Panc1 (cell line): Measurements from ENCODE around the gene DNAH12. TPM values are rescaled to one million over a fixed set of nuclear protein-coding genes. Genes with fewer than 3 reads are reported as not detected.
A peak's percentile ranks its signal among the peaks of the same experiment; 100 is the strongest.
"Not testable (repeated sequence)": the region's sequence is repeated elsewhere in the genome, so short reads cannot be mapped to it uniquely, and the experiment has no call there.

Experiments used
- ATAC-seq: fragments of 200-7000 bp; cut with Tn5 transposase; 2 replicates; pipeline ENCODE4 v1.9.1; 2020; ENCODE audit warnings: mild to moderate bottlenecking, moderate library complexity
- BruUV-seq: library from RNA; stranded (reverse); fragments of 400-500 nt; replicated peaks from 2 replicates; lab custom pipeline; 2021; lab: Mats Ljungman, UMichigan
- CTCF ChIA-PET: fragments of 300-600 bp; sonication (Branson Sonifier 250); formaldehyde crosslinking; loops from one replicate; lab custom pipeline; 2022; ENCODE audit warnings: antibody characterized with exemption; lab: Charles Lee
- POLR2A ChIA-PET: fragments of 300-600 bp; sonication (Branson Sonifier 250); formaldehyde crosslinking; loops from one replicate; lab custom pipeline; 2022; ENCODE audit warnings: antibody characterized with exemption; lab: Charles Lee
- DNase-seq: peaks from one replicate; pipeline ENCODE4 v3.0.0-alpha.2; 2010; ENCODE audit warnings: low read depth, low spot score
- H3K27ac ChIP-seq: 2 replicates; pipeline ENCODE4 v1.5.1; 2011; ENCODE audit warnings: mild to moderate bottlenecking, low read length, inconsistent platforms
- H3K27me3 ChIP-seq: fragments of 200-500 bp; sonication (Bioruptor generic); 2 replicates; pipeline ENCODE4 v1.6.0; 2014; ENCODE audit warnings: low read length, inconsistent platforms; ENCODE audit not compliant: control insufficient read depth, insufficient read depth
- H3K36me3 ChIP-seq: fragments of 200-500 bp; sonication (Bioruptor generic); 2 replicates; pipeline ENCODE4 v1.5.1; 2014; ENCODE audit warnings: inconsistent platforms, mild to moderate bottlenecking, low read length, moderate library complexity; ENCODE audit not compliant: control insufficient read depth, insufficient read depth
- H3K4me1 ChIP-seq: 2 replicates; pipeline ENCODE4 v1.5.1; 2011; ENCODE audit warnings: inconsistent platforms, mild to moderate bottlenecking, low read length, moderate library complexity; ENCODE audit not compliant: control insufficient read depth, insufficient read depth
- H3K4me3 ChIP-seq, 2 experiments: 2 replicates each; pipeline ENCODE4 v1.5.1; 2011 to 2012; ENCODE audit warnings: low read depth in 2 of 2, low read length in 2 of 2, mild to moderate bottlenecking in 2 of 2, inconsistent platforms in 1 of 2, moderate library complexity in 1 of 2
- H3K9me3 ChIP-seq: fragments of 200-500 bp; sonication (Bioruptor generic); 2 replicates; pipeline ENCODE4 v1.5.1; 2014; ENCODE audit warnings: low read depth, mild to moderate bottlenecking, inconsistent platforms, low read length, moderate library complexity; ENCODE audit not compliant: control insufficient read depth, insufficient read depth
- CTCF ChIP-seq: fragments of 450-650 bp; IDR thresholded peaks from 2 replicates; pipeline ENCODE4 v1.5.1; 2017; ENCODE audit warnings: mild to moderate bottlenecking
- POLR2AphosphoS5 ChIP-seq: IDR thresholded peaks from 2 replicates; pipeline ENCODE4 v1.6.1; 2012; ENCODE audit warnings: mild to moderate bottlenecking, low read depth, low read length, moderate library complexity
- REST ChIP-seq, 2 experiments: IDR thresholded peaks; 2 replicates each; pipeline ENCODE4 v1.6.1; 2011 to 2012; ENCODE audit warnings: low read depth in 2 of 2, control low read depth in 1 of 2, low read length in 1 of 2, mild to moderate bottlenecking in 1 of 2, moderate library complexity in 1 of 2; ENCODE audit not compliant: insufficient read depth in 1 of 2
- SIN3A ChIP-seq: IDR thresholded peaks from 2 replicates; pipeline ENCODE4 v1.6.1; 2012; ENCODE audit warnings: low read depth, mild to moderate bottlenecking, low read length, moderate library complexity, borderline replicate concordance; ENCODE audit not compliant: insufficient read depth
- TCF7L2 ChIP-seq: IDR thresholded peaks from 2 replicates; pipeline ENCODE4 v1.6.1; 2011; ENCODE audit warnings: mild to moderate bottlenecking, low read depth, low read length, inconsistent platforms
- in situ Hi-C: cut with HindIII; loops from 2 replicates; pipeline ENCODE4 v1.10.0; 2016; ENCODE audit warnings: low sequenced_read_pairs, low pct_unique_long_range_greater_than_20kb
- intact Hi-C: fragments of 100-400 bp; cut with micrococcal nuclease; formaldehyde crosslinking; loops from one replicate; pipeline ENCODE4 v1.10.0; 2022; ENCODE audit not compliant: unreplicated experiment
- total RNA-seq: library from RNA; stranded (reverse); gene quantifications from one replicate; pipeline ENCODE4 v1.2.1, GENCODE V29; 2021; ENCODE audit not compliant: unreplicated experiment

The DNAH12 gene
- total RNA-seq, 1 experiment from 2014 or later = 0.21 TPM

GRCh38 chr3:57451150-57451846, 92.8 kb downstream of the DNAH12 start:
- Histone ChIP-seq H3K4me3 (no peak overlapping the region), H3K4me1 (peaks cover 8% of the 10 kb centered on the region; the same call in 1 of the 2 replicates), H3K9me3 (no peaks in the 10 kb centered on the region), H3K27me3 (no peaks in the 10 kb centered on the region), H3K36me3 (no peaks in the 10 kb centered on the region), H3K27ac (peak overlapping the region; percentile 46)
- TF ChIP-seq POLR2AphosphoS5 (no peak), TCF7L2 (peak; percentile 7)
- ATAC-seq = peak; percentile 44; the same call in 1 of the 2 replicates
- DNase-seq = no peak
- intact Hi-C loops = no loop called here
- ChIA-PET CTCF (no interaction called here), POLR2A (no interaction called here)
- in situ Hi-C loops = no loop called here
- BruUV-seq = no TSS peak

- ATAC-seq, POLR2A ChIA-PET, BruUV-seq, in situ Hi-C loops, H3K27ac ChIP-seq, H3K27me3 ChIP-seq, H3K36me3 ChIP-seq, CTCF ChIA-PET, DNase-seq, intact Hi-C loops, H3K4me3 ChIP-seq, H3K9me3 ChIP-seq, H3K4me1 ChIP-seq: not testable (repeated sequence)
Measured at GRCh38 chr3:57449276-57449847, 94.8 kb downstream of the DNAH12 start.

GRCh38 chr3:57448489-57448888, 95.7 kb downstream of the DNAH12 start:
- POLR2A ChIA-PET, H3K36me3 ChIP-seq, H3K4me3 ChIP-seq, DNase-seq, ATAC-seq, CTCF ChIA-PET, in situ Hi-C loops, intact Hi-C loops, H3K9me3 ChIP-seq, H3K27me3 ChIP-seq, H3K27ac ChIP-seq, BruUV-seq, H3K4me1 ChIP-seq: not testable (repeated sequence)

- POLR2A ChIA-PET = no interaction called here
- in situ Hi-C loops = no loop called here
Measured at GRCh38 chr3:57446318-57446841, 97.8 kb downstream of the DNAH12 start.

More at GRCh38 chr3:57446318-57446841, 97.8 kb downstream of the DNAH12 start:
- TF ChIP-seq POLR2AphosphoS5 (no peak), CTCF (no peak), REST (IDR thresholded peaks at IDR 0.05; ENCODE audit: insufficient read depth in 1 of 2, low read depth in 2 of 2, low read length in 1 of 2) (no peak), SIN3A (no peak), TCF7L2 (no peak)
- DNase-seq (no peak), ATAC-seq (no peak)
- H3K4me3 ChIP-seq = no peak overlapping the region
- BruUV-seq = no TSS peak
- H3K9me3 ChIP-seq = no peaks in the 10 kb centered on the region
- intact Hi-C loops = no loop called here
- H3K4me1 ChIP-seq = peaks cover 3% of the 10 kb centered on the region; the same call in 1 of the 2 replicates
- CTCF ChIA-PET = no interaction called here
- H3K27me3 ChIP-seq = no peaks in the 10 kb centered on the region
- H3K36me3 ChIP-seq = no peaks in the 10 kb centered on the region
- H3K27ac ChIP-seq = no peak overlapping the region
